ENCODE results near the gene MOV10. TPM values are rescaled to one million over a fixed set of nuclear protein-coding genes. Genes with fewer than 3 reads are reported as not detected.
A peak's percentile ranks its signal among the peaks of the same experiment; 100 is the strongest.

The MOV10 gene
- total RNA-seq, 6 experiments from 2014 or later: 61.6 to 86.0 (median 83.5) TPM

GRCh38 chr1:112714313-112715263 lies 40.1 kb downstream of the MOV10 start:
- H3K9me3 Mint-ChIP-seq: no peaks in the 10 kb centered on the region
- H3K4me1 Mint-ChIP-seq (ENCODE audit: low read depth): peaks cover 28% of the 10 kb centered on the region
- TF ChIP-seq, protein P1, sequence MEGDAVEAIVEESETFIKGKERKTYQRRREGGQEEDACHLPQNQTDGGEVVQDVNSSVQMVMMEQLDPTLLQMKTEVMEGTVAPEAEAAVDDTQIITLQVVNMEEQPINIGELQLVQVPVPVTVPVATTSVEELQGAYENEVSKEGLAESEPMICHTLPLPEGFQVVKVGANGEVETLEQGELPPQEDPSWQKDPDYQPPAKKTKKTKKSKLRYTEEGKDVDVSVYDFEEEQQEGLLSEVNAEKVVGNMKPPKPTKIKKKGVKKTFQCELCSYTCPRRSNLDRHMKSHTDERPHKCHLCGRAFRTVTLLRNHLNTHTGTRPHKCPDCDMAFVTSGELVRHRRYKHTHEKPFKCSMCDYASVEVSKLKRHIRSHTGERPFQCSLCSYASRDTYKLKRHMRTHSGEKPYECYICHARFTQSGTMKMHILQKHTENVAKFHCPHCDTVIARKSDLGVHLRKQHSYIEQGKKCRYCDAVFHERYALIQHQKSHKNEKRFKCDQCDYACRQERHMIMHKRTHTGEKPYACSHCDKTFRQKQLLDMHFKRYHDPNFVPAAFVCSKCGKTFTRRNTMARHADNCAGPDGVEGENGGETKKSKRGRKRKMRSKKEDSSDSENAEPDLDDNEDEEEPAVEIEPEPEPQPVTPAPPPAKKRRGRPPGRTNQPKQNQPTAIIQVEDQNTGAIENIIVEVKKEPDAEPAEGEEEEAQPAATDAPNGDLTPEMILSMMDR (IDR thresholded peaks at IDR 0.05): peak; percentile 64
- DNase-seq: no peak
- H3K27ac Mint-ChIP-seq: no peak overlapping the region
- H3K27me3 Mint-ChIP-seq (ENCODE audit: insufficient read depth): no peaks in the 10 kb centered on the region; the same call in none of the 2 replicates
- no peaks in the 10 kb centered on the region for H3K36me3 Mint-ChIP-seq (ENCODE audit: low read depth)
- peak overlapping the region; percentile 89 for H3K4me3 Mint-ChIP-seq

DNA sequence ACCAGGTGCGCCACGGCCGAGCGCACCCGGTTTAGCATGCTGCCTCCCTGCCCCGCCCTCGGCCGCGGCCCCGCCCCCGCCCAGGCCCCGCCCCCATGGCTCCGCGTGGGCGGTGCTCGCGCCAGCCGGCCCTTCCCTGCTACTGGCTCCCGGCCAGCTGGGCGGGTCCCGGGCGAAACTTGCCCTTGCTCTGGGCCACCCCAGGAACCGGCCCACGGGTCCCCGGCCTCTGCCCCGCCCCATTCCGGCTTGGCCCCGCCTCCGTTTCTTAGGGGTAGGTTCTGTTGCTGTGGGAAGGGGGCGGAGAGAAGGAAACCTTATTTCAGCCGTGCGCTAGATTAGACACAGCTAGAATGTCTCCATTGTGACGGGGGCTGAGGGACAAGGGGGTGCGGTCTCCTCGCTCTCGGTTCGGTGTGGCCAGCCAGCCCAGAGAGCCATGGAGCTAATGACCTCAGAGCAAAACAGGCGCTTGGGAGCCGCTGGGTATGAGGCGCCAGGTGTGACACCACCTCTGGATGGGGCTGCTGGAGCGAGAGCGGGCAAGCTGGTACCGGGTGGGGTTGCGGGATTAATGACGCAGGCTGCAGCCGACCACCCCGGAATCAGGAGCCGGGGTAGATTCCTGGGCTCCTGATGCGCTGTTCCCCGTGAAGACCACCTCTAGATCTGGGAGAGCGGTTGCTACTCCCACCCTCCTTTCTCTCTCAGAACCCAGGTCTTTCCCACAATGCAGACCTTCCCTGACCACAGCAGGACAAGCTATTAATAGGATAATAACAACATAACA lies 41.0 kb downstream of the MOV10 start, which contains the start of gene PPM1J:
PPM1J (minus strand) TSS at position 69 of the 790 bp plus-strand sequence; CDS start at position 38, 31 bp downstream.
- Mint-ChIP-seq H3K27ac (peak within 1 kb of the TSS; percentile 36), H3K27me3 (ENCODE audit: insufficient read depth) (no peaks in the 10 kb centered on the region; the same call in none of the 2 replicates)

DNA sequence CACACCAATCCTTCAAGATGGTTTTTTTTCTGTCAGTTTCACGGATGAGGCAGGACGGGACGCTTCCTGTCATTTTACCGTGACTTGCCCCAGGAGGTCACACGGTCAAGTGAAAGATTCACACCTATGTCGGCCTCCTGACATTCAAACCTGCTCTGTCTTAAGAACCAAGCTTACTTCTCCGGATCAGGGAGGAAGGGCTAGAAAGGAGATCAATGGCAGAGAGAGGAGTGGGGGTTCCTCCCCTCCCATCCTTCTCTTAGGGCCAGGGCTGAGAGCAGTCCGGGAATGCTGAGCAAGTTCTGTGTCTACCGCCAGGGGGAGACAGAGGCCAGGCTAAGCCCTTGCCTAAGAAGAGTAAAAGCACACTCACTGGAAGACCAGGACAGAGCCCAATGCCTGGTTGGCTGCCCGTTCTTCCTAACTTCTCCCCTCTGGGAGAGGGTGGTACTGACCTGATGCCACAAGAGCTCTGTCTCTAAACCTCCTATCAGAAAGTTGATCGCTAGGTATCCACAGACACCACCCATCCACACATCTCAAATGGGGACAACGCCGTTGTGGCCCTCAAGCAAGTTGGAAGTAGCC lies 41.8 kb downstream of the MOV10 start:
- Mint-ChIP-seq H3K4me1 (ENCODE audit: low read depth) (peaks cover 28% of the 10 kb centered on the region), H3K27ac (peak overlapping the region; percentile 36; the same call in 1 of the 2 replicates), H3K4me3 (peak overlapping the region; percentile 91), H3K27me3 (ENCODE audit: insufficient read depth) (no peaks in the 10 kb centered on the region; the same call in none of the 2 replicates), H3K9me3 (no peaks in the 10 kb centered on the region), H3K36me3 (ENCODE audit: low read depth) (no peaks in the 10 kb centered on the region)
- DNase-seq: peak; percentile 81
- TF ChIP-seq, protein P1 (IDR thresholded peaks at IDR 0.05): peak; percentile 98

More for the DNA sequence above, 41.0 kb downstream of the MOV10 start, which contains the start of gene PPM1J:
- H3K36me3 Mint-ChIP-seq (ENCODE audit: low read depth): no peaks in the 10 kb centered on the region
- peak; percentile 86 for DNase-seq
- TF ChIP-seq, protein P1 (IDR thresholded peaks at IDR 0.05): no peak
- peaks cover 28% of the 10 kb centered on the region for H3K4me1 Mint-ChIP-seq (ENCODE audit: low read depth)
- peak within 1 kb of the TSS; percentile 91 for H3K4me3 Mint-ChIP-seq
- H3K9me3 Mint-ChIP-seq: no peaks in the 10 kb centered on the region

GRCh38 chr1:112717263-112717873 lies 42.9 kb downstream of the MOV10 start:
- TF ChIP-seq, protein P1 (IDR thresholded peaks at IDR 0.05): no peak
- H3K4me1 Mint-ChIP-seq (ENCODE audit: low read depth): peaks cover 29% of the 10 kb centered on the region

More at GRCh38 chr1:112717263-112717873, 42.9 kb downstream of the MOV10 start:
- DNase-seq: no peak
- no peaks in the 10 kb centered on the region; the same call in none of the 2 replicates for H3K27me3 Mint-ChIP-seq (ENCODE audit: insufficient read depth)
- no peaks in the 10 kb centered on the region for H3K9me3 Mint-ChIP-seq
- no peak overlapping the region for H3K4me3 Mint-ChIP-seq
- H3K27ac Mint-ChIP-seq: no peak overlapping the region
- H3K36me3 Mint-ChIP-seq (ENCODE audit: low read depth): no peaks in the 10 kb centered on the region
